Right lobe of liver (tissue), 6 donors: ENCODE measurements around the gene ZIC5. TPM values are rescaled to one million over a fixed set of nuclear protein-coding genes. Genes with fewer than 3 reads are reported as not detected.

Source experiments
- ATAC-seq, 4 donors: fragments of 200-7000 bp; cut with Tn5 transposase; one replicate each; pipeline ENCODE4 v1.9.1; 2020; ENCODE audit warnings: mild to moderate bottlenecking in 4 of 4, moderate library complexity in 4 of 4
- DNase-seq, 3 donors: peaks; one replicate each; pipeline ENCODE4 v3.0.0-alpha.2; 2020
- H3K27ac ChIP-seq, 3 donors: fragments of 200-600 bp; one replicate each; pipeline ENCODE4 v1.8.0; 2022
- H3K27me3 ChIP-seq, 2 donors: fragments of 200-600 bp; one replicate each; pipeline ENCODE4 v1.8.0; 2022
- H3K36me3 ChIP-seq, 4 donors: fragments of 200-600 bp; sonication (generic) in 1 of 4; one replicate each; pipeline versions ENCODE4 v1.5.1 to v1.8.0; 2017 to 2022; ENCODE audit warnings: control low read depth in 1 of 4
- H3K4me1 ChIP-seq, 4 donors: fragments of 200-600 bp; sonication (generic) in 1 of 4; one replicate each; pipeline versions ENCODE4 v1.5.1 to v1.8.0; 2017 to 2022; ENCODE audit warnings: control low read depth in 1 of 4
- H3K4me3 ChIP-seq, 3 donors: fragments of 200-600 bp; one replicate each; pipeline ENCODE4 v1.8.0; 2022
- H3K9me3 ChIP-seq, 4 donors: fragments of 200-600 bp; sonication (generic) in 1 of 4; one replicate each; pipeline versions ENCODE4 v1.5.1 to v1.8.0; 2017 to 2022; ENCODE audit warnings: control low read depth in 1 of 4
- POLR2A ChIP-seq: fragments of 450-650 bp; IDR thresholded peaks from one replicate; pipeline ENCODE4 v1.6.1; 2017; ENCODE audit warnings: antibody characterized with exemption, mild to moderate bottlenecking
- WGBS: methylation state at CpG from one replicate; pipeline ENCODE4 v1.1.6; 2018; ENCODE audit warnings: low coverage, low lambda C conversion rate; ENCODE audit not compliant: insufficient coverage; ENCODE audit errors: missing lambda C conversion rate; 5-methylcytosine and 5-hydroxymethylcytosine counted together
- intact Hi-C, 2 donors: fragments of 100-400 bp; cut with DNase I; formaldehyde crosslinking; loops; one replicate each; pipeline versions ENCODE4 v1.11.2 to v1.14.1; 2022
- total RNA-seq, 6 experiments: library from RNA; depleted of rRNA in 2 of 6; stranded (reverse); fragments of >200 nt in 2 of 6; fragmentation: NEBNext Ultra II Directional in 3 of 6; extraction: Animal tissue kit (Norgen Biotek cat#: 25700) in 3 of 6; gene quantifications; one replicate each; pipeline versions ENCODE4 v1.1.0 to v1.2.4, GENCODE V29; 2016 to 2023
- TF ChIP-seq, protein P1 (sequence below), 4 donors: fragments of 200-600 bp in 3 of 4; fragments of 450-650 bp in 1 of 4; IDR thresholded peaks; one replicate each; pipeline versions ENCODE4 v1.5.1 to v1.8.0; 2016 to 2022; ENCODE audit warnings: antibody characterized with exemption in 4 of 4, mild to moderate bottlenecking in 2 of 4
- donor health status: DM: no; HTN: yes; CAD: no.
- donor health status: DM: no; HTN: no; CAD: no.
- donor health status: DM: no; HTN: no; CAD: no.
- donor health status: DM: no; HTN: yes; CAD: no.
- donor health status: DM: no; HTN: yes; CAD: no.

Gene ZIC5
- total RNA-seq, 6 experiments from 2014 or later = not detected

DNA sequence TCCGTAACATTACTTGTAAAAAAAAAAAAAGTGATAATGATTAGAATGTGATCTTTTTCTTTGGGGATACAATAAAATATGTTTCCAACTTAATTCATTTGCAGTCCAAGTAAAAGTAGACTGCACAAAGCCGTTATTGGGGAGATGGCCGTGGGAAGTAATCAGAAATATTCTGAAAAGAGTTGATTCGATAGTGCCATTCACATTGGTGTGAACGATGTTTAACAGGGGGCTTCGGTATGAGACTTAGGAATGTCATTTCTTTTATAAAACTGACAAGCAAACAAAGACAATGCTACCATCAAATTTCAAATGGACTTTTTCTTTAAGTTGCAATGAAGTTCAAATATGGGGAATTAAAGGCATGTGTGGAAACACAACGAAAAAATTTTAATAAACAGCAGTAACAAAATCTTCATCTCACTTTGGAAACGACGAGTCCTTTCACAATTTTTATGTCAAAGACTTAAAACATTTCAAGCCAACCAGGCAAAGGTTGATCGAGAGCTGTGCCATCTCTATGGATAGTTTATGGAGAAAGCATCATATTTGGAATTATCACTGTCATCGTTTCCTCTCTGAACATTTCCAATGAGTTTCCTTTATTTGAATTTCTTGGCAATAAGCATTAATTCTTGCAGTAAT lies 1.7 kb upstream of the ZIC5 start:
- TF ChIP-seq, protein P1, sequence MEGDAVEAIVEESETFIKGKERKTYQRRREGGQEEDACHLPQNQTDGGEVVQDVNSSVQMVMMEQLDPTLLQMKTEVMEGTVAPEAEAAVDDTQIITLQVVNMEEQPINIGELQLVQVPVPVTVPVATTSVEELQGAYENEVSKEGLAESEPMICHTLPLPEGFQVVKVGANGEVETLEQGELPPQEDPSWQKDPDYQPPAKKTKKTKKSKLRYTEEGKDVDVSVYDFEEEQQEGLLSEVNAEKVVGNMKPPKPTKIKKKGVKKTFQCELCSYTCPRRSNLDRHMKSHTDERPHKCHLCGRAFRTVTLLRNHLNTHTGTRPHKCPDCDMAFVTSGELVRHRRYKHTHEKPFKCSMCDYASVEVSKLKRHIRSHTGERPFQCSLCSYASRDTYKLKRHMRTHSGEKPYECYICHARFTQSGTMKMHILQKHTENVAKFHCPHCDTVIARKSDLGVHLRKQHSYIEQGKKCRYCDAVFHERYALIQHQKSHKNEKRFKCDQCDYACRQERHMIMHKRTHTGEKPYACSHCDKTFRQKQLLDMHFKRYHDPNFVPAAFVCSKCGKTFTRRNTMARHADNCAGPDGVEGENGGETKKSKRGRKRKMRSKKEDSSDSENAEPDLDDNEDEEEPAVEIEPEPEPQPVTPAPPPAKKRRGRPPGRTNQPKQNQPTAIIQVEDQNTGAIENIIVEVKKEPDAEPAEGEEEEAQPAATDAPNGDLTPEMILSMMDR (IDR thresholded peaks at IDR 0.05) = no peak
- no peak for TF ChIP-seq POLR2A
- no peaks in the 10 kb centered on the region for H3K36me3 ChIP-seq
- no peak overlapping the region for H3K4me3 ChIP-seq
- ATAC-seq (no peak), DNase-seq (no peak)
- no peaks in the 10 kb centered on the region for H3K9me3 ChIP-seq
- H3K4me1 ChIP-seq = peaks cover 0 to 29% (median 0%) of the 10 kb centered on the region in 4 donors
- intact Hi-C loops = no loop called here
- WGBS = 13% methylated on average over 11 of the region's 11 CpGs
- H3K27me3 ChIP-seq = peaks cover 9 to 88% of the 10 kb centered on the region in 2 donors
- H3K27ac ChIP-seq = no peak overlapping the region

DNA sequence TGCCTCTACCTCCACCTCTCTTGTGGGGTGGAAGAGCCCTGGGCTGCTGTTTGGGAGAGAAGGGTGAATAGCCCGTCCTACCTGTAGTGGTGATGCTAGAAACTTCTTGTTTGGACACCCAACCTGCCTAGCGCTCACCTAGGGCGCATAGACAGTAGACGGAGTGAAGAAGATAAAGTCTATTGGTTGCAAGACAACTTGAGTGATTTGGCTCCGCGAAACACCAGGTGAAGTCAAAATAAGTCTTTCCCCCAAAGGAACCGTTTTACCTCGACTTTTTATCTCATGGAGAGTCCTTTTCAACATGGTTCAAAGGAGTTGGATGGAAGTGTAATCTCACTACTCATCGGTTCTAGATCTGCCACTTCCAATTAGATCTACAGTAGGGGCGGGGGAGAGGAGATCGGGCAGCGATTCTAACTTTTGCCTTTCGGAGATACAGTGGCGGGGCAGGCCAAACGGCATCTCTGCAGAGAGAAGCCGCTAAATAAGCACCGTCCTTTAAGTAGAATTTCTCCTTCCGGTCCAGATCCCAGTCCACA lies 694 bp upstream of the ZIC5 start:
- Histone ChIP-seq H3K27me3 (peaks cover 14 to 88% of the 10 kb centered on the region in 2 donors), H3K4me3 (no peak overlapping the region), H3K36me3 (no peaks in the 10 kb centered on the region), H3K9me3 (no peaks in the 10 kb centered on the region), H3K27ac (no peak overlapping the region), H3K4me1 (peaks cover 0 to 32% (median 0%) of the 10 kb centered on the region in 4 donors)
- DNase-seq (no peak), ATAC-seq (no peak)
- TF ChIP-seq, protein P1 (IDR thresholded peaks at IDR 0.05) = no peak
- TF ChIP-seq POLR2A = no peak
- 13% methylated on average over 17 of the region's 18 CpGs for WGBS
- intact Hi-C loops = no loop called here

DNA sequence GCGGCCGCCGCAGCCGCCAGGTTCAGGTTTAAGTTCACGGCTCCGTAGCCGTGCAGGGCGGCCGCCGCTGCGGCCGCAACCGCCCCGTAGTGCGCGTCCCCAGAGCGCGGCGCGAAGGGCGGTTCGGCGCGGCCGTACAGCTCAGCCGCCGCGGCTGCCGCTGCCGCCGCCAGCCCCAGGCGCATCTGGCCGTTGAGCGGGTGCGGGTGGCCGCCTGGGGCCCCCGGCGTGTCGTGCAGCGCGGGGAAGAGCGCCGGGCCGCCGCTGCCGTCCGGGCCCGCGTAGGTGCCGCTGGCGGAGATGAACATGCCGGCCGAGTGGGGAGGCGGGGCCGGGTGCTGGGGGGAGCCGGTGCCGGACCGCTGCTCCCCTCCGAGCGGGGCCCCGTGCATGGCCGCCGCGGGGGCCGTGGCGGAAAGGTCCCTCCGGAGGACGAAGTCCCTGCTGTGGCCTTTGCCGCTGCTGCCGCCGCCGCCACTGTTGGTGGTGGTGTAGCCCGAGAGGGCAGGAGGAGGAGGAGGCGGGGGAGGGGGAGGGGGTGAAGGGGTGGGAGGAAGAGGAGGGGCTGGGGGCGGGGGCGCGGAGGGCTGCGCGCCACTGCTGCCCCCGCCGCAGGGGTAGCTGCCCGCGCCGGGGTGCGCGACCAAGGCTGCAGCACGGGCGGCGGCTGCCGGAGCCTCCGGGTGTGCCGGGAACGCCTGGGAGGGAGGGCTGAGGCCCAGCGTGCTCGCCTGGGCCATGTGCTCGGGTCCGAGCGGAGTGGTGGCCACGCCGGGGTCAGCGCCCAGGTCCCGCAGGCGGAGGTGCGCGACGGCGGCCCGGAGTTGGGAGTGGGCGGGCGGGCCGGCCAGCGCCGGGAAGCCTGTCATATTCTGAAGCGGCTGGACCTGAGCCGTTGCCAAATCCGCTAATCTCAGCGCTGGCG lies 654 bp downstream of the ZIC5 start:
- intact Hi-C loops = no loop called here
- 7% methylated on average over 12 of the region's 118 CpGs for WGBS
- no peak overlapping the region for H3K27ac ChIP-seq
- no peaks in the 10 kb centered on the region for H3K9me3 ChIP-seq
- DNase-seq = no peak
- no peak for TF ChIP-seq POLR2A
- TF ChIP-seq, protein P1 (IDR thresholded peaks at IDR 0.05) = no peak
- peaks cover 0 to 32% (median 0%) of the 10 kb centered on the region in 4 donors for H3K4me1 ChIP-seq
- H3K4me3 ChIP-seq = no peak overlapping the region
- peak; percentile 39 to 60 (median 48) for ATAC-seq
- H3K27me3 ChIP-seq = peaks cover 14 to 86% of the 10 kb centered on the region in 2 donors
- no peaks in the 10 kb centered on the region for H3K36me3 ChIP-seq

DNA sequence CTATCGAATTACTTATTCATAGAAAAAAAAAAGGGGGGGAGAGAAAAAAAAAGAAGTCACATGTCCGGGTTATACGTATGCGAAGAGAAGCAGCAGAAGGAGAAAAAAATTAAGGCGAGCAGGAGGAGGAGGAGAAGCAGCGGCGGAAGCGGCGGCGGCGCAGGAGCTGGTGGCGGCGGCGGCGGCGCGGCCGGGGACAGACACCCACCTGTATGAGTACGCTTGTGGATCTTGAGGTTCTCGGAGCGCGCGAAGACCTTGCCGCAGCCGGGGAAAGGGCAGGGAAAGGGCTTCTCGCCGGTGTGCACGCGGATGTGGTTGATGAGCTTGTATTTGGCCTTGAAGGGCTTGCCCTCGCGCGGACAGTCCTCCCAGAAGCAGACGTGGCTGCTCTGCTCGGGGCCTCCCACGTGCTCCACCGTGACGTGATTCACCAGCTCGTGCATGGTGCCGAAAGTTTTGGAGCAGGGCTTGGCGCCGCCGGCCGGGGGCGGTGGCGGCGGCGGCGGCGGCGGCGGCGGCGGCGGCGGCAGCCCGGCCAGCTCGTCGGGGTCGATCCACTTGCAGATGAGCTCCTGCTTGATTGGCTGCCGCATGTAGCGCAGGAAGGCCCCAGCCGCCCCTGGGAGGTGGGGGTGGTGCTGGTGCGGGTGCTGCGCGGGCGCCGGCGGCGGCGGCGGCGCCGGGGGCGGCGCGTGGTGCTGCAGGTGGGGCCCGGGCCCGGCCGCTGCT lies 1.5 kb downstream of the ZIC5 start:
- H3K36me3 ChIP-seq = no peaks in the 10 kb centered on the region
- peaks cover 14 to 88% of the 10 kb centered on the region in 2 donors for H3K27me3 ChIP-seq
- H3K4me1 ChIP-seq = peaks cover 0 to 32% (median 0%) of the 10 kb centered on the region in 4 donors
- no peaks in the 10 kb centered on the region for H3K9me3 ChIP-seq
- TF ChIP-seq POLR2A = no peak
- TF ChIP-seq, protein P1 (IDR thresholded peaks at IDR 0.05) = no peak
- ATAC-seq (peak in 2 of 4 donors; percentile 11 to 48), DNase-seq (peak in 1 of 3 donors; percentile 48)
- intact Hi-C loops = no loop called here
- no peak overlapping the region for H3K4me3 ChIP-seq
- 5% methylated on average over 33 of the region's 79 CpGs for WGBS
- H3K27ac ChIP-seq = no peak overlapping the region
